Mesothelial cell of epicardium (in vitro differentiated cells): ENCODE data around the gene TTBK2. TPM values are rescaled to one million over a fixed set of nuclear protein-coding genes. Genes with fewer than 3 reads are reported as not detected.

Experiments used
- DNase-seq, 2 experiments: peaks; one replicate each; pipeline ENCODE4 v3.0.0; 2021; ENCODE audit warnings: low spot score in 2 of 2; ENCODE audit not compliant: unreplicated experiment in 2 of 2
- H3K27ac Mint-ChIP-seq: 2 replicates; pipeline ENCODE4 v1.8.0; 2021; ENCODE audit warnings: mixed read lengths
- H3K27me3 Mint-ChIP-seq: 2 replicates; pipeline ENCODE4 v1.8.0; 2021; ENCODE audit warnings: low read depth, mixed read lengths
- H3K36me3 Mint-ChIP-seq: 2 replicates; pipeline ENCODE4 v1.8.0; 2021; ENCODE audit warnings: mixed read lengths
- H3K4me1 Mint-ChIP-seq: 2 replicates; pipeline ENCODE4 v1.8.0; 2021; ENCODE audit warnings: mixed read lengths
- H3K4me3 Mint-ChIP-seq: 2 replicates; pipeline ENCODE4 v1.8.0; 2021; ENCODE audit warnings: mild to moderate bottlenecking, moderate library complexity, mixed read lengths
- H3K9me3 Mint-ChIP-seq: 2 replicates; pipeline ENCODE4 v1.8.0; 2021; ENCODE audit warnings: mixed read lengths
- CTCF ChIP-seq: fragments of 200-600 bp; sonication (generic); IDR thresholded peaks from one replicate; pipeline ENCODE4 v1.5.0; 2021; ENCODE audit warnings: antibody characterized with exemption; ENCODE audit not compliant: unreplicated experiment
- total RNA-seq: library from RNA; stranded (reverse); gene quantifications from 3 replicates; pipeline ENCODE4 v1.2.1, GENCODE V29; 2021

TTBK2 gene
- total RNA-seq, 1 donor from 2014 or later: 21.1 TPM

GRCh38 chr15:42707873-42708544 lies 212.6 kb downstream of the TTBK2 start:
- Mint-ChIP-seq H3K9me3 (no peaks in the 10 kb centered on the region), H3K36me3 (no peaks in the 10 kb centered on the region), H3K27ac (no peak overlapping the region), H3K27me3 (no peaks in the 10 kb centered on the region), H3K4me1 (no peaks in the 10 kb centered on the region), H3K4me3 (no peak overlapping the region)
- no peak for DNase-seq
- TF ChIP-seq CTCF: no peak

- Mint-ChIP-seq H3K36me3 (peaks cover under 1% of the 10 kb centered on the region), H3K9me3 (no peaks in the 10 kb centered on the region), H3K27ac (no peak overlapping the region), H3K4me1 (no peaks in the 10 kb centered on the region), H3K4me3 (no peak overlapping the region), H3K27me3 (no peaks in the 10 kb centered on the region)
- no peak for TF ChIP-seq CTCF
- DNase-seq: no peak
Measured at GRCh38 chr15:42707068-42707467, 213.5 kb downstream of the TTBK2 start.

GRCh38 chr15:42705336-42705735 lies 215.2 kb downstream of the TTBK2 start:
- peaks cover 12% of the 10 kb centered on the region for H3K36me3 Mint-ChIP-seq
- TF ChIP-seq CTCF: no peak
- H3K27ac Mint-ChIP-seq: no peak overlapping the region
- DNase-seq: no peak
- H3K4me3 Mint-ChIP-seq: no peak overlapping the region
- no peaks in the 10 kb centered on the region for H3K27me3 Mint-ChIP-seq
- peaks cover 11% of the 10 kb centered on the region for H3K9me3 Mint-ChIP-seq
- H3K4me1 Mint-ChIP-seq: no peaks in the 10 kb centered on the region

GRCh38 chr15:42704492-42704926 lies 216.1 kb downstream of the TTBK2 start:
- H3K27me3 Mint-ChIP-seq: no peaks in the 10 kb centered on the region
- peak; percentile 50 for TF ChIP-seq CTCF
- peaks cover 16% of the 10 kb centered on the region for H3K9me3 Mint-ChIP-seq
- no peak overlapping the region for H3K27ac Mint-ChIP-seq
- peaks cover 17% of the 10 kb centered on the region for H3K36me3 Mint-ChIP-seq
- no peaks in the 10 kb centered on the region for H3K4me1 Mint-ChIP-seq
- peak in 1 of 2 experiments; percentile 65 for DNase-seq
- no peak overlapping the region for H3K4me3 Mint-ChIP-seq

GRCh38 chr15:42696626-42697025 lies 224.0 kb downstream of the TTBK2 start:
- no peak overlapping the region for H3K27ac Mint-ChIP-seq
- peaks cover 16% of the 10 kb centered on the region for H3K36me3 Mint-ChIP-seq
- TF ChIP-seq CTCF: no peak
- H3K4me1 Mint-ChIP-seq: no peaks in the 10 kb centered on the region
- no peak for DNase-seq
- H3K27me3 Mint-ChIP-seq: no peaks in the 10 kb centered on the region
- no peak overlapping the region for H3K4me3 Mint-ChIP-seq
- H3K9me3 Mint-ChIP-seq: peaks cover 16% of the 10 kb centered on the region
